Stimulated activated CD8-positive, alpha-beta memory T cell treated with anti-CD3 and anti-CD28 coated beads, Interleukin-12 subunit alpha, Interleukin-12 subunit beta, amount 100 ng/mL, for 24 hours (primary cell): ENCODE measurements around the gene TPH2.
A peak's percentile ranks its signal among the peaks of the same experiment; 100 is the strongest.

ENCODE experiments used
- DNase-seq: peaks from one replicate; pipeline ENCODE4 v3.0.0-alpha.2; 2020; ENCODE audit errors: extremely low read depth

The TPH2 gene

GRCh38 chr12:71958993-71959578 lies 20.4 kb downstream of the TPH2 start:
- DNase-seq: no peak

- no peak for DNase-seq
Measured at GRCh38 chr12:71967211-71967610, 28.6 kb downstream of the TPH2 start.

GRCh38 chr12:71969330-71969729 lies 30.7 kb downstream of the TPH2 start:
- DNase-seq: no peak

GRCh38 chr12:71970031-71970430 lies 31.4 kb downstream of the TPH2 start:
- DNase-seq: no peak

GRCh38 chr12:71972441-71973074 lies 33.9 kb downstream of the TPH2 start:
- DNase-seq: no peak

- no peak for DNase-seq
Measured at GRCh38 chr12:71973687-71974086, 35.0 kb downstream of the TPH2 start.

- no peak for DNase-seq
Measured at GRCh38 chr12:71980538-71980937, 41.9 kb downstream of the TPH2 start.

- DNase-seq: no peak
Measured at GRCh38 chr12:71981149-71981548, 42.5 kb downstream of the TPH2 start.

GRCh38 chr12:71994715-71995114 lies 56.1 kb downstream of the TPH2 start:
- DNase-seq: no peak

GRCh38 chr12:71999795-72000194 lies 61.1 kb downstream of the TPH2 start:
- DNase-seq: no peak

GRCh38 chr12:72000969-72001648 lies 62.5 kb downstream of the TPH2 start:
- DNase-seq: no peak

- DNase-seq: no peak
Measured at GRCh38 chr12:72006766-72007165, 68.1 kb downstream of the TPH2 start.

GRCh38 chr12:72010356-72010755 lies 71.7 kb downstream of the TPH2 start:
- DNase-seq: no peak

GRCh38 chr12:72011374-72011773 lies 72.7 kb downstream of the TPH2 start:
- no peak for DNase-seq

- no peak for DNase-seq
Measured at GRCh38 chr12:72012874-72013273, 74.2 kb downstream of the TPH2 start.

GRCh38 chr12:72015895-72016294 lies 77.2 kb downstream of the TPH2 start:
- DNase-seq: no peak

- peak; percentile 12 for DNase-seq
Measured at GRCh38 chr12:72017054-72017651, 78.5 kb downstream of the TPH2 start.

GRCh38 chr12:72018036-72018435 lies 79.4 kb downstream of the TPH2 start:
- DNase-seq: no peak

- DNase-seq: no peak
Measured at GRCh38 chr12:72024613-72025012, 86.0 kb downstream of the TPH2 start.

GRCh38 chr12:72025524-72025923 lies 86.9 kb downstream of the TPH2 start:
- DNase-seq: no peak

GRCh38 chr12:72028966-72029365 lies 90.3 kb downstream of the TPH2 start:
- no peak for DNase-seq

- no peak for DNase-seq
Measured at GRCh38 chr12:72030277-72030676, 91.6 kb downstream of the TPH2 start.

GRCh38 chr12:72031066-72031465 lies 92.4 kb downstream of the TPH2 start:
- DNase-seq: no peak
